GM23248 (cell line): ENCODE data around the gene TAF4.

Source experiments
- EZH2 ChIP-seq: fragments of 200-600 bp; sonication (generic); IDR thresholded peaks from 2 replicates; pipeline ENCODE4 v1.6.1; 2018; ENCODE audit warnings: antibody characterized with exemption, mild to moderate bottlenecking; ENCODE audit not compliant: insufficient read depth, poor library complexity, severe bottlenecking
- EZH2phosphoT487 ChIP-seq: fragments of 200-600 bp; sonication (generic); IDR thresholded peaks from 2 replicates; pipeline ENCODE4 v1.6.1; 2018; ENCODE audit warnings: antibody characterized with exemption, moderate library complexity, mild to moderate bottlenecking, low read depth; ENCODE audit not compliant: insufficient read depth

DNA sequence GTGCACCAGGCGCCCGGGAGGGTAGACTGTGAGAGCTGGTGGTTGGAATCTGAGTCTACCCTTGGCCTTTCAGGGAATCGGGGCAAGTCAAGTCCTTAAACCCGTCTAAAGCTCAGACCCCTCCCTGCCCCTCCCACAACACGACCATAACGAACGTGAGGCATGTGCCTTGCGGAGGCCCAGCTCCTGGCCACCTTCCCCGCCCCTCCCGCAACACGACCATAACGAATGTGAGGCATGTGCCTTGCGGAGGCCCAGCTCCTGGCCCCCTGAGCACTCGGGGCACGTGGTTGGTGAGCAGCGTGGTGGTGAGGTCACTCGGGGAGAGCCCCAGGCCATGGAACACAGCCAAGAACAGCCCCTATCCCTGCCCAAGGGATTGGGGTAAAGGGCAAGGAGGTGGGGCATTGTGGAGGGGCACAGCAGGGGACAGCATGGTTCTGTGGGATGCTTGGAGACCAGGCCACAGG, 132.2 kb downstream of the TAF4 start:
- TF ChIP-seq EZH2 (no peak), EZH2phosphoT487 (no peak)
